ENCODE results near the gene MPHOSPH6. TPM values are rescaled to one million over a fixed set of nuclear protein-coding genes. Genes with fewer than 3 reads are reported as not detected.

Gene MPHOSPH6
- total RNA-seq, 6 experiments from 2014 or later = 5.0 to 22.1 (median 9.4) TPM

- no peaks in the 10 kb centered on the region for H3K9me3 ChIP-seq
- H3K27ac ChIP-seq = no peak overlapping the region
- no peaks in the 10 kb centered on the region for H3K36me3 ChIP-seq
- H3K27me3 ChIP-seq = no peaks in the 10 kb centered on the region
- WGBS (ENCODE audit: insufficient coverage, low coverage, low lambda C conversion rate, missing lambda C conversion rate) = 41% methylated on average over 2 of the region's 2 CpGs
- intact Hi-C loops (cut with DNase I) = no loop called here
- H3K4me1 ChIP-seq = peaks cover 0 to 4% (median 1%) of the 10 kb centered on the region in 4 donors
- TF ChIP-seq POLR2A (IDR thresholded peaks at IDR 0.05) (no peak), CTCF (IDR thresholded peaks at IDR 0.05) (no peak)
- H3K4me3 ChIP-seq = no peak overlapping the region
- DNase-seq (no peak), ATAC-seq (no peak)
Observed at GRCh38 chr16:82201351-82201750, 31.3 kb upstream of the MPHOSPH6 start.

- no peaks in the 10 kb centered on the region for H3K27me3 ChIP-seq
- H3K9me3 ChIP-seq = no peaks in the 10 kb centered on the region
- no peaks in the 10 kb centered on the region for H3K36me3 ChIP-seq
- no peak overlapping the region for H3K4me3 ChIP-seq
- DNase-seq (no peak), ATAC-seq (no peak)
- 100% methylated on average over 1 of the region's 1 CpG for WGBS (ENCODE audit: insufficient coverage, low coverage, low lambda C conversion rate, missing lambda C conversion rate)
- TF ChIP-seq CTCF (IDR thresholded peaks at IDR 0.05) = no peak
- no peak for TF ChIP-seq POLR2A (IDR thresholded peaks at IDR 0.05)
- intact Hi-C loops (cut with DNase I) = no loop called here
- H3K4me1 ChIP-seq = peaks cover 0 to 13% (median 3%) of the 10 kb centered on the region in 4 donors
- no peak overlapping the region for H3K27ac ChIP-seq
Observed at GRCh38 chr16:82199209-82199608, 29.2 kb upstream of the MPHOSPH6 start.

- DNase-seq (no peak), ATAC-seq (no peak)
- Histone ChIP-seq H3K4me3 (no peak overlapping the region), H3K9me3 (no peaks in the 10 kb centered on the region), H3K36me3 (no peaks in the 10 kb centered on the region), H3K27me3 (no peaks in the 10 kb centered on the region), H3K4me1 (peaks cover 0 to 13% (median 3%) of the 10 kb centered on the region in 4 donors), H3K27ac (no peak overlapping the region)
- intact Hi-C loops (cut with DNase I) = no loop called here
- TF ChIP-seq CTCF (IDR thresholded peaks at IDR 0.05) (no peak), POLR2A (IDR thresholded peaks at IDR 0.05) (no peak)
- WGBS (ENCODE audit: insufficient coverage, low coverage, low lambda C conversion rate, missing lambda C conversion rate) = 58% methylated on average over 6 of the region's 7 CpGs
Observed at GRCh38 chr16:82197540-82198240, 27.7 kb upstream of the MPHOSPH6 start.

- peaks cover 0 to 13% (median 3%) of the 10 kb centered on the region in 4 donors for H3K4me1 ChIP-seq
- no peaks in the 10 kb centered on the region for H3K27me3 ChIP-seq
- H3K9me3 ChIP-seq = no peaks in the 10 kb centered on the region
- no peaks in the 10 kb centered on the region for H3K36me3 ChIP-seq
- ATAC-seq (peak; percentile 67 to 86 (median 80)), DNase-seq (no peak)
- 4% methylated on average over 2 of the region's 2 CpGs for WGBS (ENCODE audit: insufficient coverage, low coverage, low lambda C conversion rate, missing lambda C conversion rate)
- intact Hi-C loops (cut with DNase I) = no loop called here
- TF ChIP-seq POLR2A (IDR thresholded peaks at IDR 0.05) (no peak), CTCF (IDR thresholded peaks at IDR 0.05) (no peak)
- peak overlapping the region in 1 of 3 donors; percentile 3 for H3K27ac ChIP-seq
- H3K4me3 ChIP-seq = no peak overlapping the region
Observed at GRCh38 chr16:82195917-82196494, 26.0 kb upstream of the MPHOSPH6 start.
